Breast epithelium (tissue), 3 donors: Measurements from ENCODE around the gene SS18L1.

ENCODE experiments used
- POLR2A ChIP-seq: fragments of 450-650 bp; IDR thresholded peaks from one replicate; pipeline ENCODE4 v1.6.1; 2016; ENCODE audit warnings: antibody characterized with exemption, mild to moderate bottlenecking, moderate library complexity
- TF ChIP-seq, protein P1 (sequence below), 3 donors: fragments of 450-650 bp; IDR thresholded peaks; one replicate each; pipeline ENCODE4 v1.5.1; 2016 to 2017; ENCODE audit warnings: antibody characterized with exemption in 3 of 3, mild to moderate bottlenecking in 3 of 3, moderate library complexity in 3 of 3

DNA sequence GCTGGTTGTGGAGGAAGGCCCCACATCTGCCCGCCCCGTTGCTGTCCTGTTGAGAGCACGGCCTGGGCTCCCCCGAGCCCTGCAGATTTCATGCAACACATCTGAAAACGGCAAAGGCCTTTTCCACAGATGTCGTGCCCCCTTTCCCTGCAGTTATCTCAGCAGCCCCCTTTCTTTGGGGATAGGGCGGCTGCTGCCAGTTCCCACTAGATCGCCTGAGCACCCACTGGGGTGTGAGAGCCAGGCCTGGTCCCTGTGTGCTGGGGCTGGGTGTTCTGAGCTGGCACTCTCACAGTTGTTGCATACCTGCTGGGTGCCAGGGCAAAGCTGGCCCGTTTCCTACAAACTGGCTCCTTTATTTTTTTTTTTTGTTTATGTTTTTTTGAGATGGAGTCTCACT lies 27.0 kb downstream of the SS18L1 start:
- TF ChIP-seq, protein P1, sequence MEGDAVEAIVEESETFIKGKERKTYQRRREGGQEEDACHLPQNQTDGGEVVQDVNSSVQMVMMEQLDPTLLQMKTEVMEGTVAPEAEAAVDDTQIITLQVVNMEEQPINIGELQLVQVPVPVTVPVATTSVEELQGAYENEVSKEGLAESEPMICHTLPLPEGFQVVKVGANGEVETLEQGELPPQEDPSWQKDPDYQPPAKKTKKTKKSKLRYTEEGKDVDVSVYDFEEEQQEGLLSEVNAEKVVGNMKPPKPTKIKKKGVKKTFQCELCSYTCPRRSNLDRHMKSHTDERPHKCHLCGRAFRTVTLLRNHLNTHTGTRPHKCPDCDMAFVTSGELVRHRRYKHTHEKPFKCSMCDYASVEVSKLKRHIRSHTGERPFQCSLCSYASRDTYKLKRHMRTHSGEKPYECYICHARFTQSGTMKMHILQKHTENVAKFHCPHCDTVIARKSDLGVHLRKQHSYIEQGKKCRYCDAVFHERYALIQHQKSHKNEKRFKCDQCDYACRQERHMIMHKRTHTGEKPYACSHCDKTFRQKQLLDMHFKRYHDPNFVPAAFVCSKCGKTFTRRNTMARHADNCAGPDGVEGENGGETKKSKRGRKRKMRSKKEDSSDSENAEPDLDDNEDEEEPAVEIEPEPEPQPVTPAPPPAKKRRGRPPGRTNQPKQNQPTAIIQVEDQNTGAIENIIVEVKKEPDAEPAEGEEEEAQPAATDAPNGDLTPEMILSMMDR (IDR thresholded peaks at IDR 0.05) = no peak
- no peak for TF ChIP-seq POLR2A
